GM12864 (cell line): Measurements from ENCODE around the gene PCDHGA1.
"Not testable (repeated sequence)": the region's sequence is repeated elsewhere in the genome, so short reads cannot be mapped to it uniquely, and the experiment has no call there.

Source experiments
- DNase-seq: peaks from one replicate; pipeline ENCODE4 v3.0.0-alpha.2; 2011; ENCODE audit warnings: low read depth
- H3K4me3 ChIP-seq: 2 replicates; pipeline ENCODE4 v1.5.1; 2011; ENCODE audit warnings: mild to moderate bottlenecking, low read depth, low read length, control low read depth
- TF ChIP-seq, protein P1 (sequence below): IDR thresholded peaks from 2 replicates; pipeline ENCODE4 v1.5.1; 2011; ENCODE audit warnings: low read depth, mild to moderate bottlenecking, moderate library complexity, low read length, control low read depth, inconsistent platforms; ENCODE audit errors: missing control alignments

Gene PCDHGA1

DNA sequence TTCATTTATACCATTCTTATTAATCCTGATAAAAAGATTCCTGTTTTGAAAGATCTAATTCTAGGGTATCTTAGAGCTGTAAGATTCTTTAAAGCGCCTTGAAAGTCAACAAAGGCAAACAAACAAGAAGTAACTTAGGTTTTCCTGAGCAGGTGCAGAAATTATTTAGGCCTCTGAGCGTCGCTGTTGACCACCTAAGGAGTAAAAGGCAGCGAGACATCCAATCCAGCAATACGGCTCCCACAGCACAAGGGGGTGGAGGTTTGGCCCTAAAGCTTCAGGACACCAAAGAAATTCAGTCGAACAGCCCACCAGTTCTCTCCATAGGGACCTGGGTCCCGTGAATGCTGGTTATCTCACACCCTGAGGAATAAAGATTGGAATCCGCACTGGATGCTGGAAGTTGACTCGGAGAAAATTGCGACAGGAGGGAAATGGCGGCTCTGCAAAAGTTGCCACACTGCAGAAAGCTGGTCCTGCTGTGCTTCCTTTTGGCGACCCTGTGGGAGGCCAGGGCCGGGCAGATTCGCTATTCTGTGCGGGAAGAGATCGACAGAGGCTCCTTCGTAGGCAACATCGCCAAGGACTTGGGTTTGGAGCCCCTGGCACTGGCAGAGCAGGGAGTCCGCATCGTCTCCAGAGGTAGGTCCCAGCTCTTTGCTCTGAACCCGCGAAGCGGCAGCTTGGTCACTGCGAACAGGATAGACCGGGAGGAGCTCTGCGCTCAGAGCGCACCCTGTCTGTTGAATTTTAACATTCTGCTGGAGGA, 8.4 kb downstream of the PCDHGA1 start, which contains the start of gene PCDHGA2:
PCDHGA2 (plus strand) TSS at position 223 of the 769 bp plus-strand sequence.
- H3K4me3 ChIP-seq, result no peak within 1 kb of the TSS
- TF ChIP-seq, protein P1, sequence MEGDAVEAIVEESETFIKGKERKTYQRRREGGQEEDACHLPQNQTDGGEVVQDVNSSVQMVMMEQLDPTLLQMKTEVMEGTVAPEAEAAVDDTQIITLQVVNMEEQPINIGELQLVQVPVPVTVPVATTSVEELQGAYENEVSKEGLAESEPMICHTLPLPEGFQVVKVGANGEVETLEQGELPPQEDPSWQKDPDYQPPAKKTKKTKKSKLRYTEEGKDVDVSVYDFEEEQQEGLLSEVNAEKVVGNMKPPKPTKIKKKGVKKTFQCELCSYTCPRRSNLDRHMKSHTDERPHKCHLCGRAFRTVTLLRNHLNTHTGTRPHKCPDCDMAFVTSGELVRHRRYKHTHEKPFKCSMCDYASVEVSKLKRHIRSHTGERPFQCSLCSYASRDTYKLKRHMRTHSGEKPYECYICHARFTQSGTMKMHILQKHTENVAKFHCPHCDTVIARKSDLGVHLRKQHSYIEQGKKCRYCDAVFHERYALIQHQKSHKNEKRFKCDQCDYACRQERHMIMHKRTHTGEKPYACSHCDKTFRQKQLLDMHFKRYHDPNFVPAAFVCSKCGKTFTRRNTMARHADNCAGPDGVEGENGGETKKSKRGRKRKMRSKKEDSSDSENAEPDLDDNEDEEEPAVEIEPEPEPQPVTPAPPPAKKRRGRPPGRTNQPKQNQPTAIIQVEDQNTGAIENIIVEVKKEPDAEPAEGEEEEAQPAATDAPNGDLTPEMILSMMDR, result peak; percentile 48
- no peak for DNase-seq

DNA sequence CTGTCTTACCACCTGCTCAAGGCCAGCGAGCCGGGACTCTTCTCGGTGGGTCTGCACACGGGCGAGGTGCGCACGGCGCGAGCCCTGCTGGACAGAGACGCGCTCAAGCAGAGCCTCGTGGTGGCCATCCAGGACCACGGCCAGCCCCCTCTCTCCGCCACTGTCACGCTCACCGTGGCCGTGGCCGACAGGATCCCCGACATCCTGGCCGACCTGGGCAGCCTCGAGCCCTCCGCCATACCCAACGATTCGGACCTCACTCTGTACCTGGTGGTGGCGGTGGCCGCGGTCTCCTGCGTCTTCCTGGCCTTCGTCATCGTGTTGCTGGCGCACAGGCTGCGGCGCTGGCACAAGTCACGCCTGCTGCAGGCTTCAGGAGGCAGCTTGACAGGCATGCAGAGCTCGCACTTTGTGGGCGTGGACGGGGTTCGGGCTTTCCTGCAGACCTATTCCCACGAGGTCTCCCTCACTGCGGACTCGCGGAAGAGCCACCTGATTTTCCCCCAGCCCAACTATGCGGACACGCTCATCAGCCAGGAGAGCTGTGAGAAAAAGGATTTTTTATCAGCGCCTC, 10.6 kb downstream of the PCDHGA1 start:
- not testable (repeated sequence) for H3K4me3 ChIP-seq, DNase-seq

DNA sequence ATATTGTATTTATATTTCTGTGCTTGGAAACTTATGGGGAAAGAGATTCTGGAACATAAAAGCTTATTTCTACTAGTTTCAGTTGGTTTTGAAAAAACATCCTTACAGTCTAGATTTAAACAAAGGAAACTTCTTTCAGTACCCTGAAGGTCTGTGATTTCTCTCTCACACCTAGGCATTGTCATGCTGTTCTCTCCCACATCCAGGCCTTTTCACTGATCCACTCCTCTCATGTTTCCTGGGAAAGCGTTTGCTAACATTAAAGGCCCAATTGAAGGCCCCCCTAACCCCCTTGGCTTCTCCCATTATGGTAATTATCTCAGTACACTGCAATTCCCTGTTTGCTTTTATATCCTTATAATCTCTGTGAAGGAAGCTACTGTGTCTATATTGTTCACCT, 12.5 kb downstream of the PCDHGA1 start:
- TF ChIP-seq, protein P1, result no peak
- DNase-seq, result no peak

DNA sequence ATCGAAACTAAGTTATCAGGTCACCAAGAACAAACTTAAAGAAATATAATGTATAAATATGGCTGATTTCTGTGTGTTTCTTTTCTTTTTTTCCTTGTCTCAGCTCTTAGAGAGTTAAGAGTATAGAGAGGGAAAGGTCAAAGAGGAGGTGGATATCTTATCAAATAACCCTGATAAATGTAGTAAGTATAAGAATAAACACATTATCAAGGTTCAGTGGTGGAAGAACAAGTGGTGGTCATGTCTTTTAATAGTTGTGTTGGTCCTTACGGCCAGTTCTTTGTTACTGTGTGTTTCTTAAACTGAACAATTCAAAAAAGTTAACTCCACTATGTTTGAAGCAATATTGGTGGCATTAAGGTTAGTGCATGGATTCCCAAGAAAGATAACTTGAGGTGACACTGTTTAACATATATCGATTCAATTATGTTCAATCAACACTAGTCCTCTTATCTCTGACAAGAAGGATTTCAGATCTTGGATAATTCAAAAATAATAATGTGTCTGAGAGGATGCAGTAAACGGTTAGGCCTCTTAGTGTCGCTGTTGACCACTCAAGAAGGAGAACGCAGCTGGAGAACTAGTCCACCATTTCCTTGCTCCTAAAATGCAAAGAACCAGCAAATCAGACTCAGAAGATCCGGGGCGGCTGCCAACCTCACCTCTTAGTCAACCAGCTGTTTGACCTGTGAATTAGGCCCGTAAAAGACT, 13.1 kb downstream of the PCDHGA1 start, which contains the start of gene PCDHGA3:
PCDHGA3 (plus strand) TSS at position 588 of the 711 bp plus-strand sequence. CDS start 205 bp downstream, outside the sequence.
- TF ChIP-seq, protein P1, result peak; percentile 6
- DNase-seq, result no peak
- no peak within 1 kb of the TSS for H3K4me3 ChIP-seq

More for the DNA sequence above, 12.5 kb downstream of the PCDHGA1 start:
- H3K4me3 ChIP-seq, result no peak overlapping the region

DNA sequence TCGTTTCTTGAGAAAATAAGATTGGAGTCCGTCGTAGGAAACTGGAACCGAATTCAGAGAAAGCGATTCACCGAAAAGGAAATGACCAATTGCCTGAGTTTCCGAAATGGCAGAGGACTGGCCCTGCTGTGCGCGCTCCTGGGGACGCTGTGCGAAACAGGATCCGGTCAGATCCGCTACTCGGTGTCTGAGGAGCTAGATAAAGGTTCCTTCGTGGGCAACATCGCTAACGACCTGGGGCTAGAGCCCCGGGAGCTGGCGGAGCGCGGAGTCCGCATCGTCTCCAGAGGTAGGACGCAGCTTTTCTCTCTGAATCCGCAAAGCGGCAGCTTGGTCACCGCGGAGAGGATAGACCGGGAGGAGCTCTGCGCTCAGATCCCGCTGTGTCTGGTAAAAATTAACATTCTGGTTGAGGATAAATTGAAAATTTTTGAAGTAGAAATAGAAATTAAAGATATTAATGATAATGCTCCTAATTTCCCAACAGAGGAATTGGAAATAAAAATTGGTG, 13.7 kb downstream of the PCDHGA1 start:
- no peak for DNase-seq
- TF ChIP-seq, protein P1, result no peak
- H3K4me3 ChIP-seq, result no peak overlapping the region

DNA sequence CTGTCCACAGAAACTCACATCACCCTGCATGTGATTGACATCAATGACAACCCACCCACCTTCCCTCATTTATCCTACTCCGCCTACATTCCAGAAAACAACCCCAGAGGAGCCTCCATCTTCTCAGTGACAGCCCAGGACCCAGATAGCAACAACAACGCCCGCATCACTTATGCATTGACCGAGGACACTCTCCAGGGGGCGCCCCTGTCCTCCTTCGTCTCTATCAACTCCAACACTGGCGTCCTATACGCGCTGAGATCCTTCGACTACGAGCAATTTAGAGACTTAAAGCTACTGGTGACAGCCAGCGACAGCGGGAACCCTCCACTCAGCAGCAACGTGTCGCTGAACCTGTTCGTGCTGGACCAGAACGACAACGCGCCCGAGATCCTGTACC, 15.0 kb downstream of the PCDHGA1 start:
- TF ChIP-seq, protein P1, result peak; percentile 7
- DNase-seq, result no peak
- H3K4me3 ChIP-seq, result no peak overlapping the region

DNA sequence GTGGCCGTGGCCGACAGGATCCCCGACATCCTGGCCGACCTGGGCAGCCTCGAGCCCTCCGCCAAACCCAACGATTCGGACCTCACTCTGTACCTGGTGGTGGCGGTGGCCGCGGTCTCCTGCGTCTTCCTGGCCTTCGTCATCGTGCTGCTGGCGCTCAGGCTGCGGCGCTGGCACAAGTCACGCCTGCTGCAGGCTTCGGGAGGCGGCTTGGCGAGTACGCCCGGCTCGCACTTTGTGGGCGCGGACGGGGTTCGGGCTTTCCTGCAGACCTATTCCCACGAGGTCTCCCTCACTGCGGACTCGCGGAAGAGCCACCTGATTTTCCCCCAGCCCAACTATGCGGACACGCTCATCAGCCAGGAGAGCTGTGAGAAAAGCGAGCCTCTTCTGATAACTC, 15.7 kb downstream of the PCDHGA1 start:
- DNase-seq, H3K4me3 ChIP-seq: not testable (repeated sequence)
